Ishikawa (cell line): ENCODE results near the gene HS2ST1.
A peak's percentile ranks its signal among the peaks of the same experiment; 100 is the strongest.

Experiments used
- CEBPB ChIP-seq: IDR thresholded peaks from 2 replicates; pipeline ENCODE4 v1.6.1; 2012
- CREB1 ChIP-seq: IDR thresholded peaks from 2 replicates; pipeline ENCODE4 v1.6.1; 2012; ENCODE audit warnings: low read depth
- EGR1 ChIP-seq: IDR thresholded peaks from 2 replicates; pipeline ENCODE4 v1.6.1; 2012
- EP300 ChIP-seq: IDR thresholded peaks from 2 replicates; pipeline ENCODE4 v1.6.1; 2012; ENCODE audit warnings: borderline replicate concordance
- FOXM1 ChIP-seq: IDR thresholded peaks from 2 replicates; pipeline ENCODE4 v1.6.1; 2012; ENCODE audit warnings: low read depth, borderline replicate concordance
- NFIC ChIP-seq: IDR thresholded peaks from 2 replicates; pipeline ENCODE4 v1.6.1; 2012
- RAD21 ChIP-seq: IDR thresholded peaks from 2 replicates; pipeline ENCODE4 v1.6.1; 2012; ENCODE audit warnings: low read depth
- REST ChIP-seq: IDR thresholded peaks from 2 replicates; pipeline ENCODE4 v1.6.1; 2012; ENCODE audit warnings: low read depth, mild to moderate bottlenecking
- TAF1 ChIP-seq: IDR thresholded peaks from 2 replicates; pipeline ENCODE4 v1.6.1; 2012; ENCODE audit warnings: low read depth, mild to moderate bottlenecking
- TCF12 ChIP-seq: IDR thresholded peaks from 2 replicates; pipeline ENCODE4 v1.6.1; 2012; ENCODE audit warnings: low read depth
- TEAD4 ChIP-seq: IDR thresholded peaks from 2 replicates; pipeline ENCODE4 v1.6.1; 2012
- USF1 ChIP-seq: IDR thresholded peaks from 2 replicates; pipeline ENCODE4 v1.6.1; 2012
- YY1 ChIP-seq: IDR thresholded peaks from 2 replicates; pipeline ENCODE4 v1.6.1; 2012; ENCODE audit warnings: low read depth
- ZBTB7A ChIP-seq: IDR thresholded peaks from 2 replicates; pipeline ENCODE4 v1.6.1; 2012; ENCODE audit warnings: low read depth
- TF ChIP-seq, protein P1 (sequence below): IDR thresholded peaks from 2 replicates; pipeline ENCODE4 v1.6.1; 2012

The HS2ST1 gene

GRCh38 chr1:86914601-86914997 lies at the start of gene HS2ST1:
Gene HS2ST1 (plus strand): TSS chr1:86914635.
- TF ChIP-seq ZBTB7A: peak; percentile 81; the same call in 1 of the 2 replicates
- no peak for TF ChIP-seq YY1
- peak; percentile 43 for TF ChIP-seq TAF1
- TF ChIP-seq USF1: no peak
- no peak for TF ChIP-seq REST
- no peak for TF ChIP-seq NFIC

DNA sequence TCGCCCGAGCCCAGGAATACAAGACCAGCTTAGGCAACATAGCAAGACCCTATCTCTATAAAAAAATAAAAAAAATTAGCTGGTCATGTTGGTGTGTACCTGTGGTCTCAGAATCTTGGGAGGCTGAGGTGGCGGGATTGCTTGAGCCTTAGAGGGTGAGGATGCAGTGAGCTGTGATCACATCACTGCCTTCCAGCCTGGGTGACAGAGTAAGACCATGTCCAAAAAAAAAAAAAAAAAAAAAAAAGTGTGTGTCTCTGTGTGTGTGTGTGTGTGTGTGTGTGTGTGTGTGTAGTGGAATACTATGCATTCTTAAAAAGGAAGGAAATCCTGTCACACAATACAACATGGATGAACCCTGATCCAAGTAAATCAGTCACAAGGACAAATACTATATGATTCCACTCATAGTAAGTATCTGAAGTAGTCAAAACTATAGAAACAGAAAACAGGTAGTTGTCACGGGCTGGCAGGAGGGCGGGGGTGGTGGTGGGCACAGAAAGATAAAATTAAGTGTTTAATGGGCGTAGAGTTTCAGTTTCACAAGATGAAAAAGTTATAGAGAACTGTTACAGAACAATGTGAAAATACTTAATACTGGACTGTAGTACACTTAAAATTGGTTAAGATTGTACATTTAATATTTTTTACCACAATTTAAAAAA lies 48.3 kb upstream of the HS2ST1 start:
- TF ChIP-seq FOXM1 (no peak), RAD21 (no peak), TEAD4 (no peak), YY1 (no peak)

DNA sequence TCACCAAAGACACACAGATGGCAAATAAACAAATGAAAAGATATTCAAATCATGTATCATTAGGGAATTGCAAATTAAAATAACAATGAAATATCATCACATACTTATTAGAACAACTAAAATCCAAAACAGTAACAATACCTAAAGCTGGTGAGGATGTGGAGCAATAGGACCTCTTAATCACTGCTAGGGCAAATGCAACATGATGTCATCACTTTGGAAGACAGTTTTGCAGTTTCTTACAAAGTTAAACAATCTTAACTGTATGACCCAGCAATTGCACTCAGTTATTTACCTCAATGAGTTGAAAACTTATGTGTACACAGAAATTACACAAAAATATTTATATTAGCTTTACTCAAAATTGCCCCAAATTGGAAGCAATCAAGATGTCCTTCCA lies 47.8 kb upstream of the HS2ST1 start:
- no peak for TF ChIP-seq TEAD4
- no peak for TF ChIP-seq REST
- TF ChIP-seq FOXM1: no peak
- TF ChIP-seq, protein P1, sequence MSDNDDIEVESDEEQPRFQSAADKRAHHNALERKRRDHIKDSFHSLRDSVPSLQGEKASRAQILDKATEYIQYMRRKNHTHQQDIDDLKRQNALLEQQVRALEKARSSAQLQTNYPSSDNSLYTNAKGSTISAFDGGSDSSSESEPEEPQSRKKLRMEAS: no peak
- TF ChIP-seq CREB1: no peak
- TF ChIP-seq YY1: no peak
- TF ChIP-seq EGR1: no peak
- no peak for TF ChIP-seq TAF1
- no peak for TF ChIP-seq ZBTB7A
- TF ChIP-seq TCF12: no peak
- TF ChIP-seq EP300: no peak
- TF ChIP-seq USF1: no peak
- TF ChIP-seq CEBPB: no peak
- no peak for TF ChIP-seq NFIC

GRCh38 chr1:86868477-86868876 lies 46.0 kb upstream of the HS2ST1 start:
- no peak for TF ChIP-seq EP300
- no peak for TF ChIP-seq ZBTB7A
- no peak for TF ChIP-seq TEAD4
- TF ChIP-seq REST: no peak
- TF ChIP-seq NFIC: no peak
- TF ChIP-seq EGR1: no peak
- TF ChIP-seq RAD21: no peak
- TF ChIP-seq CEBPB: no peak

GRCh38 chr1:86871001-86871400 lies 43.4 kb upstream of the HS2ST1 start:
- no peak for TF ChIP-seq CEBPB
- no peak for TF ChIP-seq REST
- no peak for TF ChIP-seq TEAD4
- TF ChIP-seq RAD21: no peak
- TF ChIP-seq CREB1: no peak
- TF ChIP-seq TAF1: no peak
- TF ChIP-seq NFIC: no peak
- no peak for TF ChIP-seq FOXM1
- TF ChIP-seq TCF12: no peak
- no peak for TF ChIP-seq ZBTB7A
- no peak for TF ChIP-seq USF1
- no peak for TF ChIP-seq EGR1
- TF ChIP-seq, protein P1: no peak
- no peak for TF ChIP-seq EP300
- TF ChIP-seq YY1: no peak
